T-helper 2 cell (primary cell): ENCODE results near the gene DOCK2.
"Not testable (repeated sequence)": the region's sequence is repeated elsewhere in the genome, so short reads cannot be mapped to it uniquely, and the experiment has no call there.

Experiments used
- DNase-seq, 5 experiments: peaks; one replicate each; pipeline versions ENCODE4 v3.0.0 to v3.0.0-alpha.2; 2012 to 2022

The DOCK2 gene

GRCh38 chr5:170070556-170071412 lies 433.7 kb downstream of the DOCK2 start:
- DNase-seq = peak in 1 of 5 experiments; percentile 4

DNA sequence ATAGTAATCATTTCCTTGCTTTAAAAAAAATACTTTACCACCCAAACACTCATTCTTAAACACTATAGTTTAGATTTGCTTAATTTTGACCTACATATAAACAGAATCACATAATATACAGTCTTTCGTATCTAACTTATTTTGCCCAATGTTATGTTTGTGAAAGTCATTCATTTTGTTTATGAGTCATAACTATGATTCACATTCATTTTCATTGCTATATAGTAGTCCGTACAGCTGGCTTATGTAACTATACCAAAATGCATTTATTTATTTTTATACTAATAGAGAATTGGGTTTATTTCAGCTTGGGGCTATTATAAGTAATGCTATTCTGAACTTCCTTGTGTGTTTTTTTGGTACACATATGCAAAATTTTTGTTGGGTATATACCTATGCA lies 434.7 kb downstream of the DOCK2 start:
- DNase-seq = no peak

GRCh38 chr5:170075696-170076095 lies 438.6 kb downstream of the DOCK2 start:
- DNase-seq = no peak

GRCh38 chr5:170076211-170076610 lies 439.1 kb downstream of the DOCK2 start:
- no peak for DNase-seq

GRCh38 chr5:170076739-170077138 lies 439.7 kb downstream of the DOCK2 start:
- DNase-seq = no peak

GRCh38 chr5:170077526-170077925 lies 440.5 kb downstream of the DOCK2 start:
- no peak for DNase-seq

DNA sequence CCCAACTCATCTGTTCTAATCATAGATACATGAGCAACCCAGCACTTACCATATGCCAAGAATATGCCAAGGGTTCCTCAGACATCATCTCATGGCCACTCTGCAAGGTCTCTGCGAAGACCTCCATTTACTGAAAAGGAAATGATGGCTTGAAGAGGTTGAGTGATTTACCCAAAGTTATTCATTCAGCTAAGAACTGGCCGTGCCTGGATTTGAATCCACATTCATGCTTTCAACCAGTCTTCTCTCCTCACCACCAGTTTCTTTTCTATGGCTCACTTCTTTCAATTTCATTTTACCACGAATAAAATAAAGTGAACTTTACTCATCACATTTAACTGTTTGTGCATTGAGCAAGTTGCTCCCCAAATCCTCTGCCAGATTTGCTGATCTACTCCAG lies 441.4 kb downstream of the DOCK2 start:
- no peak for DNase-seq

DNA sequence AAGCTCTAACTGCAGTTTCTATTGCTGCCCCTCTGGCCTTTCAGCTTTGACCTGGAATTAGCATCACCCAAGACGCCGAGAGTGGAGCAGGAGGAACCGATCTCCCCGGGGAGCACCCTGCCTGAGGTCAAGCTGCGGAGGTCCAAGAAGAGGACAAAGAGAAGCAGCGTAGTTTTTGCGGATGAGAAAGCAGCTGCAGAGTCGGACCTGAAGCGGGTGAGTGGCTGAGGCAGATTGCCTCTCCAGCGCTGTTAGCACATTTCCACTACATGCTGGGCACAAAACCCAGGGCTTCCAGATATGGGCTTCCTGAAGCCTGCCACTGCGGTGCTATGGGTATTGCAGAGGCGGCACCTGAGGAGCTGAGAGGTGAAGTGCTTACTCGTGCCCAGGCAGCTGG lies 441.9 kb downstream of the DOCK2 start:
- no peak for DNase-seq

- no peak for DNase-seq
Measured at GRCh38 chr5:170080217-170080616, 443.1 kb downstream of the DOCK2 start.

- DNase-seq = no peak
Measured at GRCh38 chr5:170080786-170081445, 443.8 kb downstream of the DOCK2 start.

DNA sequence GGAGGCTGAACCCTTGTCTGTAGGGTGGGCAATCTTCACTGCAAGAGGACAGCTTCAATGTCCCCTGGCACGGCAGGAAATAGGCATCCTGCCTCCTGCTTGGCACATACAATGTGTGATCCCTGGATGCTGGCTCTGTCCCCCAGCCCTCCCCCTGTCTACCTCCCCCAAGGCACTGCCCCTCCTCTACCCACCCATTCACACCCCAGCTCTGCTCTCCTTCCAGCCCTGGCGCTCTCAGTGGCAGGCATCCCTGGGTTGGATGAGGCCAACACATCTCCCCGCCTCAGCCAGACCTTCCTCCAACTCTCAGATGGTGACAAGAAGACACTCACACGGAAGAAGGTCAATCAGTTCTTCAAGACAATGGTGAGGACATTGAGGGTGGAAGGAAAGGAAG lies 444.5 kb downstream of the DOCK2 start:
- DNase-seq = no peak

DNA sequence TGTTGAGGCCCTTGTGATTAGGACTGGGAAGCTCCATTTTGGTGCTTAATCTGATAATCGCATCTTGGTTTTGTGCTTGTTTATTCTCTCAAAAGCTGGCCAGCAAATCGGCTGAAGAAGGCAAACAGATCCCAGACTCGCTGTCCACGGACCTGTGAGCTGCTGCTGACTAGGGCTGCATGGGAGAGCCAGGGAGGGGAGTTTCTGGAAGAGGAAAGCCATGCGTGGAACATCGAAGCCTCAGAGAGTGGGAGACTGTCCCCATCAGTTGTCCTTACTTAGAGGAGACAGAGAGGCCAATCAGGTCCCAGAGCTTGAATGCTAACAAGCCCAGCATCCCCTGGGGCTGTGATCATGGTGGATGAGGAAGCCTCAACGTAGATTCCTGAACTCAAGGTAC lies 445.6 kb downstream of the DOCK2 start:
- DNase-seq = no peak

DNA sequence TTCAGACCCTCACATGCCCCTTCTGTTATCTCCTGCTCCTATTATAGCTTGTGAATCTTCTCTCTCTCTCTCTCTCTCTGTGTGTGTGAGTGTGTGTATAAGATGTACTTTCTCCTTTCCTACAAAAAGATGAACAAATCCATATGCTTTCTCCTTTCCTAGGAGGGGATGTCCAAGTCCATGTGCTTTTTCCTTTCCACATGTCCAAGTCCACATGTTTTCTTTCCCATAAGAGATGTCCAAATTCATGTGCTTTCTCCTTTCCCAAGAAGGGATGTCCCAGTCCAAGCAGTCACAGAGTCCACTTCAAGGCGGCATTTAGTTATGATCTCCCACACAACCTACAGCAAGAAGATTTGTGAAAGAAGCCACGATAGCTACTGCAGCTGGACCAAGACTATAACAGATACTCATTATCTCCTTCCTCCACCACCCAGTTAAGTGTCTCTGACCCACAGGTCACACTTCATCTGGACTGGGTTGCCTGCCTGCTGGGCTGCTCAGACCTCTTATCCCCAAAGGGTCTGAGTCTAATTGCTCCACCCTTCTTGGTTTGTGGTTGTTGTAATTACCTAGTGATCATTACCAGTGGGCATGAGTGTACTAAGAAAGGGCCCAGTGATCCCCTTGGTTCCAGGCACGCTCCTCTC lies 450.2 kb downstream of the DOCK2 start:
- no peak for DNase-seq

GRCh38 chr5:170092455-170093101 lies 455.5 kb downstream of the DOCK2 start:
- no peak for DNase-seq

GRCh38 chr5:170094329-170094728 lies 457.3 kb downstream of the DOCK2 start:
- DNase-seq = not testable (repeated sequence)

DNA sequence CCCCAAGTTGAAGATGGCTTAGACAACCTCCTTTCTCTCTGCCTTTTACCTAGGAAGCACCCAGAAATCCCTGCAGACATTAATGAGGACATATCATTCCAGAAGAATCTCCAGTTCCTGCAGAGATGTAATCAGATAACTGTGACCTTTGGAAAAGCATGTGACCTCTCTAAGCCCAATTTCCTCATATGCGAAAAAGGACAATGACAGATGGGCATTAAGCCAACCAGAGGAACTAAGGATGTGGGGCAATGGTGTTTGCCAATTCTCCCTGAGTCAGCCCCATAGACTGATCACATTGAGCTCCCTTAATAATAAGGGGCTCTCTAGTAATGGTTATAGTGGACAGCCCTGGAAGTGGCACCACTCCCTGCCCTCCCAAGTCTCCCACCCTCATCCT lies 458.6 kb downstream of the DOCK2 start:
- DNase-seq = no peak

- DNase-seq = no peak
Measured at GRCh38 chr5:170097934-170098333, 460.9 kb downstream of the DOCK2 start.

DNA sequence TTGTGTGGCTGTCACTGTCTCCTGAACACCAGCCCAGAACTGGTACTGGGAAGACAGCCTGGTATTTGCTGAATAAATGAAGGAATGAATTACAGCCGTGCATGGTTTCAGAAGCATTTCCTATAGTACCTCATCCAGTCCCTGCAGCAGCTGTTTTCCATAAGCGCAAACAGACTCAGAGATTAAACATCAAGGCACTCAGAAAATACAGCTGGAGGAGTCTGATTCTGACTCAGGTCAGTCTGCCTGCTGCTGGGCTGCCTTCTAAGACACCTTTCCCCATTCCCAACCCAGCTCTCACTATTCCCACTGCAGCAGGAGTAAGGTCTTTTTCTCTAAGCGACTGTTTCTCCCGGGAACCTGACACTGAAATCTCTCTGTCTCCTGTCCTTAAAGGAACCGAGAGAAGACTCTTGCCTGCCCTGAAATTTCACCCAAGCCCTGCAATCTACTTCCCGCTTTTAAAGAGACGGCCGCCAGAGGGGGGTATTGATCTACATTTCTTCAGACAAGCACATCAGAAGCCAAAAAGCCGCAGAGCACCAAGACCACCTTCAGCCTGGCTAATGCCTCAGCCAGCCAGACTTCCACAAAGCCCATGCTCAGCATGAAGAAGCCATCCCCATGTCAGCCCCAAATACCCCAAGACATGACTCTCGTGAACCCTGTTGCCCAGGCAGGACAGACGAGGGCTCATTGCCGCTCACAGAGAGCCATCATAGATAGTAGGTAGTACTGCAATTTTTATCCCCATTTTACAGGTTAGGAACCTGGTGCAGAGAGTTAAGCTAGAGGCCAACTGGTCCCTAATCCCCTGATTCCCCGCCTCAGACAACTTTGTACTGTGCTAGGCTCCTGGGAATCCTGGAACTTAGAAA lies 463.2 kb downstream of the DOCK2 start:
- peak; percentile 25 to 57 (median 30) for DNase-seq

DNA sequence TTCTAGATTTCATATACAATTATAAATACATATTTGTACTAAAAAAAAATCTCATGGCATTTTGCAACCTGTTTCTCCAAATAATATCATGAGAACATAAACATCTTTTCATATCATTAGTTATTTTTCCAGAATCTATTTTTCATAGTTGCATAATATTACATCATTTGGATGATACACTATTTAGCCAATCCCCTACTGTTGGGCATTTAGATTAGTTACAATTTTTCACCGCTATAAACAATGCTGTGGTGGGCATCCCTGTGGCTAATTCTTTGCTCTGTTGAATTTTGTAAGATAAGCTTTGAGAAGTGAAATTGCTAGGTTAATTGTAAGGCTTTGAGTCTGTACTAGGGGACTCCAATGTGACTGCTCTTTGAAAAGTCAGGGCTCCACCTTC lies 466.4 kb downstream of the DOCK2 start:
- DNase-seq = no peak

DNA sequence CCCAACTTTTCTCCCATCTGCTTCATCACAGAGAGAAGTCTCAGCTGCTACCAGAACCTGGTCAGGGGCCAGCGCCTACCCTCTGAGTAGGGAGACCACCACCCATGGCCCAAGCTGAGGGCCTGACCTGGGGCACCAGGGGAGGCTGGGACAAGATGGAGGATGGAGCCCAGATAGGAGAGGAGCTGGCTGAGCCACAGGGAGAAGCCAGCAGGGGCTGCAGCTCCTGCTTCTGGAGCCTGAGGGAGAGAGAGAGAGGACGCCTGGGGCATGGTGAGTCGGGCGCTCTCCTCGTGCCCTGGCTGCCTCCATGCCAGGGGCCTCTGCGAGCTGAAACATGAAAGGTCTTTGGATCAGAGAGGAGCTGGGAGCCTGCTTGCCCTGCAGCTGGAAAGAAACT lies 467.2 kb downstream of the DOCK2 start:
- DNase-seq = no peak

GRCh38 chr5:170104710-170105109 lies 467.6 kb downstream of the DOCK2 start:
- peak in 1 of 5 experiments; percentile 3 for DNase-seq
